T-helper 17 cell (primary cell): ENCODE data around the gene MINDY4B. TPM values are rescaled to one million over a fixed set of nuclear protein-coding genes. Genes with fewer than 3 reads are reported as not detected.
"Not testable (repeated sequence)": the region's sequence is repeated elsewhere in the genome, so short reads cannot be mapped to it uniquely, and the experiment has no call there.

Experiments used
- ATAC-seq: fragments of 150-1000 bp; cut with Tn5 transposase; 2 replicates; pipeline ENCODE4 v1.10.0; 2021; ENCODE audit warnings: mild to moderate bottlenecking, moderate library complexity
- DNase-seq, 3 donors: peaks; one replicate each; pipeline versions ENCODE4 v3.0.0 to v3.0.0-alpha.2; 2020 to 2021
- H3K9me3 ChIP-seq: one replicate; pipeline ENCODE4 v1.7.0; 2013; ENCODE audit warnings: low read length, mild to moderate bottlenecking; ENCODE audit not compliant: control insufficient read depth, poor library complexity, severe bottlenecking
- H3K27ac Mint-ChIP-seq: one replicate; pipeline ENCODE4 v1.8.0; 2022; ENCODE audit warnings: mild to moderate bottlenecking, moderate library complexity, mixed read lengths
- H3K27me3 Mint-ChIP-seq: one replicate; pipeline ENCODE4 v1.8.0; 2022; ENCODE audit warnings: mixed read lengths
- H3K36me3 Mint-ChIP-seq: one replicate; pipeline ENCODE4 v1.8.0; 2022; ENCODE audit warnings: low read depth, mixed read lengths
- H3K4me1 Mint-ChIP-seq: one replicate; pipeline ENCODE4 v1.8.0; 2022; ENCODE audit warnings: mild to moderate bottlenecking, mixed read lengths
- H3K4me3 Mint-ChIP-seq: one replicate; pipeline ENCODE4 v1.8.0; 2022; ENCODE audit warnings: mild to moderate bottlenecking, moderate library complexity, mixed read lengths
- total RNA-seq, 4 donors: library from RNA in 2 of 4; stranded (reverse) in 2 of 4; gene quantifications; one replicate each; pipeline ENCODE4 v1.2.3 and lab custom pipeline; 2022 to 2026

MINDY4B gene
- total RNA-seq, 2 donors from 2014 or later: not detected

DNA sequence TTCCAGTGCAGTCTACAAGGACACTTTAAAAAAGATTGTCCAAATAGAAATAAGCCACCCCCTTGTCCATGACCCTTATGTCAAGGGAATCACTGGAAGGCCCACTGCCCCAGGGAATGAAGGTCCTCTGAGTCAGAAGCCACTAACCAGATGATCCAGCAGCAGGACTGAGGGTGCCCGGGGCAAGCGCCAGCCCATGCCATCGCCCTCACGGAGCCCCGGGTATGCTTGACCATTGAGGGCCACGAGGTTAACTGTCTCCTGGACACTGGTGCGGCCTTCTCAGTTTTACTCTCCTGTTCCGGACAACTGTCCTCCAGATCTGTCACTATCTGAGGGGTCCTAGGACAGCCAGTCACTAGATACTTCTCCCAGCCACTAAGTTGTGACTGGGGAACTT lies 47.3 kb downstream of the MINDY4B start:
- H3K36me3 Mint-ChIP-seq: not testable (repeated sequence)

GRCh38 chr3:150850191-150850590 lies 55.0 kb downstream of the MINDY4B start:
- Mint-ChIP-seq H3K27me3 (peaks cover 16% of the 10 kb centered on the region), H3K4me3 (no peak overlapping the region), H3K36me3 (no peaks in the 10 kb centered on the region), H3K27ac (no peak overlapping the region), H3K4me1 (no peaks in the 10 kb centered on the region)
- DNase-seq (no peak), ATAC-seq (no peak)
- H3K9me3 ChIP-seq: no peaks in the 10 kb centered on the region

More for the DNA sequence above, 47.3 kb downstream of the MINDY4B start:
- H3K27ac Mint-ChIP-seq, H3K9me3 ChIP-seq, H3K4me1 Mint-ChIP-seq, DNase-seq, H3K4me3 Mint-ChIP-seq, ATAC-seq: not testable (repeated sequence)
- peaks cover 46% of the 10 kb centered on the region for H3K27me3 Mint-ChIP-seq

DNA sequence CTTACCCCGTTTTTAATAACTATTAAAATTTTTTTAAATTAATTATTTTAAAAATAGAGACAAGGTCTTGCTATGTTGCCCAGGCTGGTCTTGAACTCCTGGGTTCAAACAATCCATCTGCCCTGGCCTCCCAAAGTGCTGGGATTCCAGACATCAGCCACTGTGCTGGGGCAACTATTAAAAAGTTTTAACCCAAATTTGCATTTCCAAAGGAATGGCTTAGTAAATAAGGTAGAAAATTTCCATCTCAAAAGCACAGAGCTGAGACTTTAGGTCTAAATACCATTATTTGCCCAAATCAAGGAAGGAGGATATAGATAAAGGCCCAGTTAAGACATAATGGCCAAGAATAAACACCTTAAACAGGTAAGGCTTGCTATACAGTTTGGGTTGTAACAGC lies 56.4 kb downstream of the MINDY4B start:
- no peak overlapping the region for H3K4me3 Mint-ChIP-seq
- H3K9me3 ChIP-seq: no peaks in the 10 kb centered on the region
- DNase-seq: no peak
- H3K27me3 Mint-ChIP-seq: peaks cover 23% of the 10 kb centered on the region
- no peaks in the 10 kb centered on the region for H3K4me1 Mint-ChIP-seq
- no peak overlapping the region for H3K27ac Mint-ChIP-seq
- ATAC-seq: no peak
- H3K36me3 Mint-ChIP-seq: no peaks in the 10 kb centered on the region

GRCh38 chr3:150847433-150847832 lies 57.8 kb downstream of the MINDY4B start:
- Mint-ChIP-seq H3K27me3 (peaks cover 32% of the 10 kb centered on the region), H3K36me3 (peaks cover 2% of the 10 kb centered on the region), H3K4me1 (no peaks in the 10 kb centered on the region)

DNA sequence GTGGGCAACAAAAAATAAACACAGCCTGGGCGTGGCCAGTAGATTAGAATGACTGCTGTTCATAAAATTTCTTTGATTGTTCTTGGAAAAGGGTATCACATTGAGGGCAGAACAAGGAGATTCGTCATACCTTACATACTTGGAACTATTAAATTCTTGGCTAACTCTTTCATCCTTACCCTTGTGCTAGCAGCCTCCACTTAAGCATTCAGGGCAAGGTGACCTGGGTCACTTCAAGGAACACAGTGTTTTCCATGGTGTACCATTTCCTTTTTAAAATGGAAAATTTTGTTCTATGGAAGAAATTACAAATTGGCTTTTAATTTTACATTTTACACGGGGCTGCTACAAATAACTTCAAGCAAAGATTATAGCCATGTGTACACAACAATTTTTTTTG lies 60.8 kb downstream of the MINDY4B start:
- ATAC-seq: no peak
- no peaks in the 10 kb centered on the region for H3K9me3 ChIP-seq
- no peak for DNase-seq
- Mint-ChIP-seq H3K36me3 (peaks cover 4% of the 10 kb centered on the region), H3K4me3 (no peak overlapping the region), H3K27me3 (peaks cover 54% of the 10 kb centered on the region), H3K4me1 (no peaks in the 10 kb centered on the region), H3K27ac (no peak overlapping the region)

More at GRCh38 chr3:150847433-150847832, 57.8 kb downstream of the MINDY4B start:
- H3K9me3 ChIP-seq: no peaks in the 10 kb centered on the region
- Mint-ChIP-seq H3K27ac (no peak overlapping the region), H3K4me3 (no peak overlapping the region)
- DNase-seq (no peak), ATAC-seq (no peak)

DNA sequence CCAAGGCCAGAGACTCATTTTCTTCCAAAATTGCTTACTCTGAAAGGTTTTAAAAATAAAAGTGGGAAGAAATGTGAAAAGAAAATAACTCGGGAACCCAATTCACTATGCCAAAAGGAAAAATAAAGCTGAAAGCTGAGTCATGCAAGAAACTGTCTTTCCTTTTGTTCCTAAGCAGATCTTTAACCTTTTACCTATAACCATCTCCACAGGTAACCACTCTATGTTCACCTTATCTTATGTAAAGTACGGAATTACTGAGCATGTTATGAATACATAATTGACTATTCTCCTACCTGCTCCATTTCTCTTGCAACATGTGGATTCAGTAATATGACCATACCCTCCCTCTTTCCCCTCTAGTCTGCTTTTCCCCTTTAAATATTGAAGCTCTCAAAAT lies 62.0 kb downstream of the MINDY4B start:
- H3K27ac Mint-ChIP-seq: no peak overlapping the region
- no peaks in the 10 kb centered on the region for H3K9me3 ChIP-seq
- H3K27me3 Mint-ChIP-seq: peaks cover 61% of the 10 kb centered on the region
- DNase-seq (no peak), ATAC-seq (no peak)
- no peak overlapping the region for H3K4me3 Mint-ChIP-seq
- no peaks in the 10 kb centered on the region for H3K4me1 Mint-ChIP-seq
- peaks cover 8% of the 10 kb centered on the region for H3K36me3 Mint-ChIP-seq

DNA sequence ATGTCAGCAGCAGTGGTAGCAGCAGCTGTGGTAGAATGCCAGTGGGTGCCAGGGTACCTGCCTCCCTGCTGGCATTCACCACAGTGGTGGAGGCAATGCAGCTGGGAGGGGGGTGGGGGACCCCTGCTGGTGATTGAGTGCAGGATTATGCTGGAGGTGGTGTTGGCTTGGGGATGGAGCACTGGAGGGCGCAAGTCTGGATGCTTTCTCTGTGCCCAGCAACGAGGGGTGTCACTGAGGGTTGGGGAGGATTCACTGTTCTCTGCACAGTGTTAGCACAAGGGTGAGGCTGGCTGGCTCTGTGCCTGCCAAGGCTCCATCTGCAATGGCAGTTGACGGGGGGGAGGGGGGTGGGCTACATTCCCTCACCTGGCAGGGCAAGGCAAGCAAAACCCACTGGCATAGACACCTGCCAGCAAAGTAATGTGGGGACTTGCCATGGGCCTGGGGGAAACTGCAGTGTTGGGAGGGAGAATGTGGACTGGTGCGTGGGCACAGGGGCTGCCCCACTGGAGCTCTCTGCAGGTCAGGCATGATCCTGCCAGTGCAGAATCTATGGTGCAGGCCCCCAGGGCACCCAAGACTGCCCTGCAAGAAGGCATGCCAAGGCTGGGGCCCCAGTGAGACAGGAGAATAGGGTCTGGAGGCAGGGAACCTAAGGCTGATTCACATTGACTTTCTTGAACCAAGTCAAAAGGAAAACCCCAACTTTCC lies 64.3 kb downstream of the MINDY4B start:
- no peaks in the 10 kb centered on the region for H3K4me1 Mint-ChIP-seq
- ATAC-seq: no peak
- DNase-seq: no peak
- peaks cover 58% of the 10 kb centered on the region for H3K27me3 Mint-ChIP-seq
- no peak overlapping the region for H3K4me3 Mint-ChIP-seq
- no peak overlapping the region for H3K27ac Mint-ChIP-seq
- H3K36me3 Mint-ChIP-seq: peaks cover 8% of the 10 kb centered on the region
- no peaks in the 10 kb centered on the region for H3K9me3 ChIP-seq

- Mint-ChIP-seq H3K36me3 (peaks cover 2% of the 10 kb centered on the region), H3K27me3 (peaks cover 25% of the 10 kb centered on the region), H3K4me1 (peaks cover 2% of the 10 kb centered on the region), H3K4me3 (no peak overlapping the region), H3K27ac (no peak overlapping the region)
- DNase-seq (no peak), ATAC-seq (no peak)
- no peaks in the 10 kb centered on the region for H3K9me3 ChIP-seq
Observed at GRCh38 chr3:150830745-150831144, 74.5 kb downstream of the MINDY4B start.

DNA sequence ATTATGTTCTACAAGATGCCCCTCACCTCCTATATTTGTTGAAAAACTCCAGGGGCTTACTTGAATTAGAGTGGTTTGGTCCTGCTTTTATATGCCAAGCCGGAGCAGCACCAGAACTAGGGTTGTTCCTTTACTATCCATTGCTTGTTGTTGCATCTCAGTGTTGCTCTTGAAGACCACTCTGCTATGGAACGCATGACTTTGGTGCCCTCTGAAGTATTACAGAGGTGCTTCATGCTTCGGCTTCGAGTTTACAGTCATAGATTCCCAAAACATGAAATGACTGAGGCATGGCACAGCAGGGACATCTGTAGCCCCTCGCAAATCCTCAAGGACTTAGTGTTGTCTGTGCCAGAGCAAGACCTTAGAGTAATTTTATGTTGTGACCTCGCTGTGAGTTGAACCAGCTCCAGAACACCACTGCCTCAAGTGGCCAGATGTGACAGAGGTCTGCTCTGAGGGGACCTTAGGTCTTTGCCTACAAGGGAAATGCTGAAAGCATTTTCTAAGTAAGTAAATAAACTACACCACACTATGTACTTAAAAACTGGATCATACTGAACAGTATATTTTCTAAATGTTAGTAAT lies 75.1 kb downstream of the MINDY4B start:
- peaks cover 2% of the 10 kb centered on the region for H3K36me3 Mint-ChIP-seq
- no peak for DNase-seq
- H3K27me3 Mint-ChIP-seq: peaks cover 29% of the 10 kb centered on the region
- H3K9me3 ChIP-seq: no peaks in the 10 kb centered on the region
- peaks cover 2% of the 10 kb centered on the region for H3K4me1 Mint-ChIP-seq
- ATAC-seq: peak; percentile 46
- H3K27ac Mint-ChIP-seq: no peak overlapping the region
- no peak overlapping the region for H3K4me3 Mint-ChIP-seq

DNA sequence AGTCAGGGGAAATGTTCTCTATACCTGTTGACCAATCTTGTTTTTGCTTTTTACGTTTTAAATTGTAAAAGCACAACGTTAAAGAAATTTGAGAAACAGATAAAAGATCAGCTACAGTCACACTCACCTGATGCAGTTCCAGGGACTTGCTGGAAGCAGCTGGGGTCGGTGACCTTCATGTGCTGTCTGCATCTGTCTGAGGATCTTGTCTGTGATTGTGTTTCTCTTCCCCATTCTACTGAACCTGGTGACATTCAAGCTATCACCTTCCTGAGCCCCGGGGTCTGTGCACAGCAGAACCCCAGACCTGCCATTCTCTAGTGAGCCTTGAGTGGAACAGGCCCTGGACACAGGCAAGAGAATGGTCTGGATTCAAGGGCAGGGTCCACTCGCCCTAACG lies 75.8 kb downstream of the MINDY4B start:
- no peak overlapping the region for H3K4me3 Mint-ChIP-seq
- H3K36me3 Mint-ChIP-seq: peaks cover 2% of the 10 kb centered on the region
- no peak for DNase-seq
- H3K4me1 Mint-ChIP-seq: peaks cover 2% of the 10 kb centered on the region
- no peaks in the 10 kb centered on the region for H3K9me3 ChIP-seq
- H3K27ac Mint-ChIP-seq: no peak overlapping the region
- H3K27me3 Mint-ChIP-seq: peaks cover 29% of the 10 kb centered on the region
- ATAC-seq: no peak

DNA sequence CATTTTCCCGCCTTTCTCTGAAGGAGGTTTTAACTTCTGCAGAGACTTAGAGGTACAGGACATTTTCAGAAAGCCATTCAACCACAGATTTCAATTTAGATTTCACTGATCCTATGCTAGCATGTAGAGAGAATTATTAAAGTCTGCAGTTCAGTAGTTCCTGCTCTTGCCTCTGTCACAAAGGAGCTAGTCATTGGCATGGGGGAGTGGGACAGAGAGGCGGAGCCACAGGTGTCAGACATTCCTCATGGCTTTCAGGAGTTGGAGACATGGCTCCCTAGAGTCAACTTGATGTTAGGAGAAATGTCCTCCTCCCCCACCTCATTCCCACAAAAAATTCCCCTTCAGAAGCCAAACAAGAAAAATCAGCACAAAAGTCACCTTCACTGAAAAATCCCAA lies 76.2 kb downstream of the MINDY4B start:
- Mint-ChIP-seq H3K4me3 (no peak overlapping the region), H3K36me3 (peaks cover 2% of the 10 kb centered on the region), H3K4me1 (peaks cover 2% of the 10 kb centered on the region), H3K27me3 (peaks cover 30% of the 10 kb centered on the region), H3K27ac (no peak overlapping the region)
- DNase-seq (no peak), ATAC-seq (no peak)
- H3K9me3 ChIP-seq: no peaks in the 10 kb centered on the region

DNA sequence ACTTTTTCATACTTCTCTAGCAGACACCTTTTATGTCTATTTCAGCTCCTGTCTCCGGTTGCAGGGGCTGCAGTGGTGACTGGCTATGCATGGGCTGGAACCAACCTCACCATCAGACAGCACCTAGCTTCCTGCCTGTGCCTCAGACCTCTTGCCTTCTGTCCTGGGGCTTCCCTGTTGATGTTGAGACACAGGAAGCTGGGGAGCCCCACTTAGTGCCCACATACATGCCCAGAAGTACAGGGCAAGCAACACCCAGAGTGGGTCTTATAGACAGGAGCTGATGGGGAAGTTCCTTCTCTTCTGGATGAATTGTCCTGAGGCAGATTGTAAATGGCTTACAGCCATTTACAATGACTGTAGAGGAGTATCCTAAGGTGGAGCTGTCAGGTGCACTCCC lies 77.0 kb downstream of the MINDY4B start:
- ATAC-seq (no peak), DNase-seq (no peak)
- Mint-ChIP-seq H3K4me3 (no peak overlapping the region), H3K36me3 (peaks cover 2% of the 10 kb centered on the region), H3K4me1 (peaks cover 2% of the 10 kb centered on the region), H3K27ac (peak overlapping the region; percentile 27), H3K27me3 (peaks cover 37% of the 10 kb centered on the region)
- H3K9me3 ChIP-seq: no peaks in the 10 kb centered on the region

GRCh38 chr3:150826466-150827282 lies 78.6 kb downstream of the MINDY4B start:
- no peak overlapping the region for H3K4me3 Mint-ChIP-seq

More at GRCh38 chr3:150826466-150827282, 78.6 kb downstream of the MINDY4B start:
- H3K36me3 Mint-ChIP-seq: peaks cover 2% of the 10 kb centered on the region
- ATAC-seq (no peak), DNase-seq (no peak)
- peaks cover 2% of the 10 kb centered on the region for H3K4me1 Mint-ChIP-seq
- peak overlapping the region; percentile 37 for H3K27ac Mint-ChIP-seq
- peaks cover 43% of the 10 kb centered on the region for H3K27me3 Mint-ChIP-seq
- H3K9me3 ChIP-seq: no peaks in the 10 kb centered on the region
